C4-2B (cell line): Measurements from ENCODE around the gene TMEM234.

ENCODE experiments used
- ZFX ChIP-seq: fragments of 450-650 bp; IDR thresholded peaks from 2 replicates; pipeline ENCODE4 v1.6.1; 2017
- TF ChIP-seq, protein P1 (sequence below): fragments of 450-650 bp; conservative IDR thresholded peaks from 2 replicates; pipeline ENCODE4 v1.5.1; 2017; ENCODE audit warnings: mild to moderate bottlenecking

DNA sequence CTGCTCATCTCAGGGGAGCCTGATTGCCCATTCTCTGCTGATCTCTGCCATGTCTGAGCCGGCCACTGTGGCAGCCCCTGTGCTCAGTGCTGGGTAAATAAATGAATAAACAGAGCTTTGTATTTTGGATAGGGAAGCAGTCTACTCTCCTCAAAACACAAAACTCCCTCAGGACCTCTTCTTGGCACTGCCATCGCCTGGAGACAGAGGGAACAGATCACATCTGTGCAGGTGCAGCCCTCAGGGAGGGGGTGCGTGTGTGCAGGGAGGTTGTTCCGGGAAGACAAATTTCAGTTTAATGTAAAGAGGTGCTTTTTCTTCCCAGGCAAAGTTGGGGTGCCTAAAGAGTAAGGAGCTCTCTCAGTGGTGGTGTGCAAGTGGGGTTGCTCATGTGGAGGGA is 17.2 kb upstream of the TMEM234 start:
- TF ChIP-seq, protein P1, sequence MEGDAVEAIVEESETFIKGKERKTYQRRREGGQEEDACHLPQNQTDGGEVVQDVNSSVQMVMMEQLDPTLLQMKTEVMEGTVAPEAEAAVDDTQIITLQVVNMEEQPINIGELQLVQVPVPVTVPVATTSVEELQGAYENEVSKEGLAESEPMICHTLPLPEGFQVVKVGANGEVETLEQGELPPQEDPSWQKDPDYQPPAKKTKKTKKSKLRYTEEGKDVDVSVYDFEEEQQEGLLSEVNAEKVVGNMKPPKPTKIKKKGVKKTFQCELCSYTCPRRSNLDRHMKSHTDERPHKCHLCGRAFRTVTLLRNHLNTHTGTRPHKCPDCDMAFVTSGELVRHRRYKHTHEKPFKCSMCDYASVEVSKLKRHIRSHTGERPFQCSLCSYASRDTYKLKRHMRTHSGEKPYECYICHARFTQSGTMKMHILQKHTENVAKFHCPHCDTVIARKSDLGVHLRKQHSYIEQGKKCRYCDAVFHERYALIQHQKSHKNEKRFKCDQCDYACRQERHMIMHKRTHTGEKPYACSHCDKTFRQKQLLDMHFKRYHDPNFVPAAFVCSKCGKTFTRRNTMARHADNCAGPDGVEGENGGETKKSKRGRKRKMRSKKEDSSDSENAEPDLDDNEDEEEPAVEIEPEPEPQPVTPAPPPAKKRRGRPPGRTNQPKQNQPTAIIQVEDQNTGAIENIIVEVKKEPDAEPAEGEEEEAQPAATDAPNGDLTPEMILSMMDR: no peak
- no peak for TF ChIP-seq ZFX
